DOHH2 (cell line): Measurements from ENCODE around the gene GPR161.

Experiments used
- EZH2phosphoT487 ChIP-seq: fragments of 200-600 bp; sonication (generic); IDR thresholded peaks from 2 replicates; pipeline ENCODE4 v1.6.1; 2017; ENCODE audit warnings: borderline replicate concordance, mild to moderate bottlenecking, antibody characterized with exemption, low read length, moderate library complexity, mixed read lengths
- TF ChIP-seq, protein P1 (sequence below): fragments of 200-600 bp; sonication (generic); IDR thresholded peaks from one replicate; pipeline ENCODE4 v1.5.1; 2014; ENCODE audit warnings: antibody characterized with exemption, mild to moderate bottlenecking, low read depth, low read length; ENCODE audit not compliant: poor library complexity, severe bottlenecking

DNA sequence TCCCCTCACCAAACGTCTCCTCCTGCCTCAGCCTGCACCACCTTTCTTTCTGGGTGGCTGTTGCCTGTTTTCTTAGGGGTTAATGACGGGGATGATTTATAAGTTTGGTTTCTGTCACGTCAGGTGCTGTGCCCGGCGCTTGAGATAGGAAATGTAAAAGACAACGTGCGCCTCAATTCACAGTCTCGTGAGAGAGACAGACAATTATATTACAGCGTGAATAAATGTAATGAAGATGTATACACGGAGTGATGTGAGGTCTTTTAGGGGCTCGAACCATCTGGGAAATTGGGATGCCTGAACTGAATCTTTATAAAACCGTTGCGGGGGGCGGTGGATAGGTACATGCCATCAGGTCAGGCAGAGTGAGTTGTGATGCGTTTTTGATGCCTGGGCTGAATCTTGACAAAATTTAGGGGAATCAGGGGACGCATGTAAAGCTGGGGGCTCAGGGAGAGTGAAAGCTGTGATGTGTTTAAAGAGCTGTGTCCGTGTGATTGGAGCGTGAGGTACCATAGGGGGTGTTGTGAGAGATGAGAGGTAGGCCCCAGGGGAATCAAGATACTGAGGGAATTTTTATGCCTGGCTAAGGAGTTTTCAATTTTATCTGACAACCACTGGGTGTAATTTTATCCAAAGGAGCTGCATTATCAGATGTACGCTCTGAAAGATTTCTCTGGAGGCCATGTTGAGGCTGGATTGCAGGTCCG is 42.9 kb upstream of the GPR161 start:
- TF ChIP-seq, protein P1, sequence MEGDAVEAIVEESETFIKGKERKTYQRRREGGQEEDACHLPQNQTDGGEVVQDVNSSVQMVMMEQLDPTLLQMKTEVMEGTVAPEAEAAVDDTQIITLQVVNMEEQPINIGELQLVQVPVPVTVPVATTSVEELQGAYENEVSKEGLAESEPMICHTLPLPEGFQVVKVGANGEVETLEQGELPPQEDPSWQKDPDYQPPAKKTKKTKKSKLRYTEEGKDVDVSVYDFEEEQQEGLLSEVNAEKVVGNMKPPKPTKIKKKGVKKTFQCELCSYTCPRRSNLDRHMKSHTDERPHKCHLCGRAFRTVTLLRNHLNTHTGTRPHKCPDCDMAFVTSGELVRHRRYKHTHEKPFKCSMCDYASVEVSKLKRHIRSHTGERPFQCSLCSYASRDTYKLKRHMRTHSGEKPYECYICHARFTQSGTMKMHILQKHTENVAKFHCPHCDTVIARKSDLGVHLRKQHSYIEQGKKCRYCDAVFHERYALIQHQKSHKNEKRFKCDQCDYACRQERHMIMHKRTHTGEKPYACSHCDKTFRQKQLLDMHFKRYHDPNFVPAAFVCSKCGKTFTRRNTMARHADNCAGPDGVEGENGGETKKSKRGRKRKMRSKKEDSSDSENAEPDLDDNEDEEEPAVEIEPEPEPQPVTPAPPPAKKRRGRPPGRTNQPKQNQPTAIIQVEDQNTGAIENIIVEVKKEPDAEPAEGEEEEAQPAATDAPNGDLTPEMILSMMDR, result no peak
- no peak for TF ChIP-seq EZH2phosphoT487
